Measurements from ENCODE around the gene KPNA1. TPM values are rescaled to one million over a fixed set of nuclear protein-coding genes. Genes with fewer than 3 reads are reported as not detected.

Gene KPNA1
- total RNA-seq, 4 donors from 2014 or later = 30.0 to 38.1 (median 34.5) TPM

DNA sequence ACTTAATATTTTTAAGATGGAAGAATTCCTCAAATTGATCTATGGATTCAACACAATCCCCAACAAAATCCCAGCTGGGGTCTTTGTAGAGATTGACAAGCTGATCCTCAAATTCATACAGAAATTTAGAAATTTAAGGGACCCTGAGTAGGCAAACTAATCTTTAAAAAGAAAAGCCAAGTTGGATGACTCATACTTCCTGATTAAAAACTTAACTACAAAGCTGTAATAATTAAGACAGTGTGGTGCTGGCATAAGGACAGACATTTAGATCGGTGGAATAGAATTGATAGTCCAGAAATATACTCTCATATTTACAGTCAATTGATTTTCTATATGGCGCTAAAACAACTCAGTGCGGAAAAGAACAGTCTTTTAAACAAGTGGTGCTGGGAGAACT lies 119.2 kb downstream of the KPNA1 start:
- no peak for TF ChIP-seq POLR2A (IDR thresholded peaks at IDR 0.05)
- TF ChIP-seq, protein P1, sequence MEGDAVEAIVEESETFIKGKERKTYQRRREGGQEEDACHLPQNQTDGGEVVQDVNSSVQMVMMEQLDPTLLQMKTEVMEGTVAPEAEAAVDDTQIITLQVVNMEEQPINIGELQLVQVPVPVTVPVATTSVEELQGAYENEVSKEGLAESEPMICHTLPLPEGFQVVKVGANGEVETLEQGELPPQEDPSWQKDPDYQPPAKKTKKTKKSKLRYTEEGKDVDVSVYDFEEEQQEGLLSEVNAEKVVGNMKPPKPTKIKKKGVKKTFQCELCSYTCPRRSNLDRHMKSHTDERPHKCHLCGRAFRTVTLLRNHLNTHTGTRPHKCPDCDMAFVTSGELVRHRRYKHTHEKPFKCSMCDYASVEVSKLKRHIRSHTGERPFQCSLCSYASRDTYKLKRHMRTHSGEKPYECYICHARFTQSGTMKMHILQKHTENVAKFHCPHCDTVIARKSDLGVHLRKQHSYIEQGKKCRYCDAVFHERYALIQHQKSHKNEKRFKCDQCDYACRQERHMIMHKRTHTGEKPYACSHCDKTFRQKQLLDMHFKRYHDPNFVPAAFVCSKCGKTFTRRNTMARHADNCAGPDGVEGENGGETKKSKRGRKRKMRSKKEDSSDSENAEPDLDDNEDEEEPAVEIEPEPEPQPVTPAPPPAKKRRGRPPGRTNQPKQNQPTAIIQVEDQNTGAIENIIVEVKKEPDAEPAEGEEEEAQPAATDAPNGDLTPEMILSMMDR (IDR thresholded peaks at IDR 0.05) = no peak
- intact Hi-C loops (cut with DNase I) = loop anchor here (10.0 kb wide), 1 partner anchor 289 kb away; the partner anchor contains the start of gene PARP14
- no peak for DNase-seq

DNA sequence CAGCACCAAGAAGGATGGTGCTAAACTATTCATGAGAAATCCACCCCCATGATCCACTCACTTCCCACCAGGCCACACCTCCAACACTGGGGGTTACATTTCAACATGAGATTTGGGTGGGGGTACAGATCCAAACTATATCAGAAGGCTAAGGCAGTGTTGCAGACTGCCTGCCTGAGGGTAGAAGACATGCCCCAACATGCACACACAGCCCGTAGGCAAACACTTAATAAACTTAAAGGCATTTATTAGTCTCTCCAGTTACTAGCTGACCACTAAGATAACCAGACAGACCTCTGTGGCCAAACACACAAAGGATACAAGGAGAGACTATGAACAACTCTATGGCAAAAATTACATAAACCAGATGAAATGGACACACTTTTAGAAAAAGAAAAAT lies 120.6 kb downstream of the KPNA1 start:
- no peak overlapping the region for H3K27ac ChIP-seq
- H3K4me1 ChIP-seq = peaks cover 0 to 36% (median 3%) of the 10 kb centered on the region in 3 donors
- H3K9me3 ChIP-seq = no peaks in the 10 kb centered on the region
- 42 to 44% methylated on average over 1 of the region's 1 CpG for WGBS, 2 donors
- no peak for DNase-seq
- TF ChIP-seq, protein P1 (IDR thresholded peaks at IDR 0.05) = no peak
- no peak for TF ChIP-seq POLR2A (IDR thresholded peaks at IDR 0.05)
- intact Hi-C loops (cut with DNase I) = loop anchor here (10.0 kb wide), 1 partner anchor 291 kb away; the partner anchor contains the start of gene PARP14
- H3K36me3 ChIP-seq = peaks cover 0 to 18% (median 0%) of the 10 kb centered on the region in 3 donors
- no peaks in the 10 kb centered on the region for H3K27me3 ChIP-seq
- H3K4me3 ChIP-seq = no peak overlapping the region

More for the DNA sequence above, 119.2 kb downstream of the KPNA1 start:
- Histone ChIP-seq H3K9me3 (no peaks in the 10 kb centered on the region), H3K4me1 (peaks cover 0 to 27% (median 3%) of the 10 kb centered on the region in 3 donors), H3K27me3 (no peaks in the 10 kb centered on the region), H3K27ac (no peak overlapping the region), H3K4me3 (no peak overlapping the region), H3K36me3 (peaks cover 0 to 29% (median 0%) of the 10 kb centered on the region in 3 donors)
- WGBS, 2 donors = 60 to 63% methylated on average over 3 of the region's 3 CpGs

DNA sequence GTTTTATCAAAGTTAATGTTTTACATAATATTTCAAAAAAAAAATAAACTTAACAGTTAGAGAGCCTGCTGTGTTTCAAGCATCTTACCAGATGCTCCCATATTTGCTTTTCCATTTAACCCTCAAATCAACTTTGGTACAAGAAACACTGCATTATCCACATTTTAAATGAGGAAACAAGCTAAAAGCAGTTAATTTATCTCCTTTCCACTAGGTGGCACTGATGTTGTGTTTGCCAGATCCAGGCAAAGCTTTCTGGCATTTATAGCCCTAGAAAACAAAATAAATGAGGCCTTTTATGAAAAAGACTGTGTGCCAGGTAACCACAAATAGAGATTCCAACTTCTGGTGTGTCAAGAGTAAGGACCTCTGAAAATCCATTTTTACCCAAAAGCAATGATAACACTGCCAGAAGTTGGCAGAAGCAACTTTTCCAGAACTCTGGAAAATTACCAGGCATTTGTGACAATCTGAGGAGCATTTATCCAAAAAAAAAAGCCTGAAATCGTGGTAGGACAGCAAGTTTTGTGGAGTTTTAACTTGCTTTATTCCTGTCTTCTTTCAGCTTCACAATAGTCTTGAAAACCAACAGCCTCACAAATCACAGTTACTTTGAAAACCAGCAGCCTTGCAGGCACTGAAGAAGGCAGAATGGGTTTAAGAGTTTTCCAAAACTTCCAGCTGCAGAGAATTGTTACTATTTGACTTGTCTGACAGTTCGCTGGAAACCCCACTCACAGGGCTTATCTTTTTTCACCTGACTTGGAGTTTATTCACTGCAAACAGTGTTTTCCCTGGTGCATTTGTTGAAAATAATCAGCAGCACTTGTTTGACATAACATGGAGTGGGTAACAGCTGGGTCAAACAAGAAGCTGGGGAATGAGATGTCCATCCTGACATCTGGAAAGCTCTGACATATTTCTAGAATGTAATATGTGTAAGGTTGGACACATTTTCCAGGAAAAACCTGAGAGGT lies 121.6 kb downstream of the KPNA1 start:
- no peaks in the 10 kb centered on the region for H3K9me3 ChIP-seq
- TF ChIP-seq POLR2A (IDR thresholded peaks at IDR 0.05) = no peak
- TF ChIP-seq, protein P1 (IDR thresholded peaks at IDR 0.05) = peak; percentile 30 to 74 (median 64)
- H3K27ac ChIP-seq = no peak overlapping the region
- peaks cover 0 to 36% (median 3%) of the 10 kb centered on the region in 3 donors for H3K4me1 ChIP-seq
- H3K27me3 ChIP-seq = no peaks in the 10 kb centered on the region
- no peak for DNase-seq
- H3K4me3 ChIP-seq = no peak overlapping the region
- WGBS, 2 donors = 35 to 36% methylated on average over 2 of the region's 2 CpGs
- intact Hi-C loops (cut with DNase I) = loop anchor here (10.0 kb wide), 1 partner anchor 292 kb away; the partner anchor contains the start of gene PARP14
- peaks cover 0 to 15% (median 0%) of the 10 kb centered on the region in 3 donors for H3K36me3 ChIP-seq

DNA sequence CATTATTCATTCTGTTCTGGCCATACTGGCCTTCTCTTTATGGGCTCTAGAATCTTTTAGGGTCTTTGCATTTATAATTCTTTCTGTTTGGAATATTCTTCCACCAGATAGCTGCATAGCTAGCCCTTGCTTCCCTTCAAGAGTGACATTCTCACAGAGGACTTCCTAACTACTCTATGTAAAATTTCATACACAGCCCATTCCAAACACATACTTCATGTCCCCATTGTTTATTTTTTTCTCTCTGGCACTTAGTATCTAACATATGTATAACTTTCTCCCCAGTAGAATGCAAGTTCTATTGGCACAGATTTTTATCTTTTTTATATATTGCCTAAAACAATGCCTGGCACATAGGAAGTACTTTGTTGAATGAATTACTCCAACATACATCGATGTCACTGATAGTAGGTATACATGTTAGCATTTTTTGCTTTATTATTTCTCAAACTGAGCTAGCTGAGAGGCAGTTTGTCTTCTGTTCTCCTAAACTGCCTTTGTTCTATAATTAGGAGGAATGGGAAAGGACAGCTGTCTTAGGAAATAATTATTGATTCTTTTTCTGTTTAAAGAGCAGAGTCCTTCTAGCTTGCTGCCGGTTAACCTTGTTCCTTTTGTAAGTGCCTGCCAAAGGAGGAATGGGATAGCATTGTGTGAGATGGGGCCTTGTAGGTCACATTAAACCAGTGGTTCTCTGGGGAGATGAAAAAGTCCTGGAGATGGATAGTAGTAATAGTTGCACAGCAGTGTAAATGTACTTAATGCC lies 122.9 kb downstream of the KPNA1 start:
- Histone ChIP-seq H3K4me1 (peaks cover 0 to 46% (median 3%) of the 10 kb centered on the region in 3 donors), H3K27me3 (no peaks in the 10 kb centered on the region), H3K4me3 (no peak overlapping the region), H3K27ac (peak overlapping the region in 1 of 4 donors; percentile 4), H3K36me3 (peaks cover 0 to 24% (median 0%) of the 10 kb centered on the region in 3 donors), H3K9me3 (no peaks in the 10 kb centered on the region)
- TF ChIP-seq, protein P1 (IDR thresholded peaks at IDR 0.05) = no peak
- no peak for TF ChIP-seq POLR2A (IDR thresholded peaks at IDR 0.05)
- no peak for DNase-seq
- 25 to 86% methylated on average over 1 to 2 of the region's 2 CpGs for WGBS, 2 donors
- intact Hi-C loops (cut with DNase I) = loop anchor here (10.0 kb wide), 1 partner anchor 293 kb away; the partner anchor contains the start of gene PARP14

Data from esophagus squamous epithelium (tissue), 5 donors.